ENCODE measurements around the gene SLC9A5. TPM values are rescaled to one million over a fixed set of nuclear protein-coding genes. Genes with fewer than 3 reads are reported as not detected.

SLC9A5 gene
- total and polyA plus RNA-seq, 2 donors (not counting 3 experiments of a cell fraction or from before 2014, with no cell fraction given): 2.7 to 2.8 TPM

GRCh38 chr16:67271446-67271845 lies 22.7 kb downstream of the SLC9A5 start:
- dilution Hi-C loops (cut with MboI; ENCODE audit: extremely low pct_ligation_motif_present, low sequenced_read_pairs): no loop called here
- Histone ChIP-seq H3K27me3 (ENCODE audit: control insufficient read depth in 2 of 2, insufficient read depth in 2 of 2, low read length in 2 of 2) (no peaks in the 10 kb centered on the region), H3K36me3 (ENCODE audit: control insufficient read depth in 2 of 2, extremely low read depth in 1 of 2, insufficient read depth in 2 of 2, low read length in 2 of 2) (peaks cover 0 to 2% of the 10 kb centered on the region in 2 experiments), H3K4me1 (ENCODE audit: control insufficient read depth, extremely low read depth, insufficient read depth, low read length) (peaks cover 23% of the 10 kb centered on the region), H3K4me3 (replicated peaks in 1 of 3; ENCODE audit: insufficient read depth in 1 of 3, low read depth in 1 of 3, low read length in 3 of 3) (no peak overlapping the region), H3K4me2 (ENCODE audit: insufficient read depth, low read length) (no peak overlapping the region), H2AFZ (ENCODE audit: low read depth, low read length) (no peak overlapping the region), H3K79me2 (ENCODE audit: control insufficient read depth, insufficient read depth, low read length) (peaks cover 4% of the 10 kb centered on the region), H3K9me3 (replicated peaks; ENCODE audit: control insufficient read depth, insufficient read depth, low read length) (no peaks in the 10 kb centered on the region), H3K9me1 (replicated peaks; ENCODE audit: control insufficient read depth, extremely low read depth, insufficient read depth, low read length) (no peaks in the 10 kb centered on the region), H4K20me1 (replicated peaks; ENCODE audit: control insufficient read depth, extremely low read depth, insufficient read depth, low read length) (no peaks in the 10 kb centered on the region), H3K27ac (ENCODE audit: insufficient read depth, low read depth, low read length) (no peak overlapping the region), H3K9ac (replicated peaks; ENCODE audit: extremely low read depth, insufficient read depth, low read length) (no peak overlapping the region)
- FAIRE-seq: no peak
- ChIA-PET CTCF (interaction anchor here (2.2 to 4.5 kb wide), 2 partner anchors 11 to 128 kb away, joined by 9 to 20 read pairs; no protein-coding TSS in a partner anchor), POLR2A (no interaction called here)
- TF ChIP-seq MYC (IDR thresholded peaks at IDR 0.05; ENCODE audit: low read depth, low read length): no peak
- TF ChIP-seq POLR2AphosphoS5 (IDR thresholded peaks at IDR 0.05; ENCODE audit: insufficient read depth, low read depth, low read length): no peak
- TF ChIP-seq GATA2 (IDR thresholded peaks at IDR 0.05; ENCODE audit: insufficient read depth, insufficient read length, low read depth, low read length): no peak
- no TSS peak for BruUV-seq (replicated peaks)
- intact Hi-C loops (cut with micrococcal nuclease): no loop called here
- DNase-seq (ENCODE audit: low read depth, low spot score): no peak

GRCh38 chr16:67275321-67275720 lies 26.5 kb downstream of the SLC9A5 start:
- Histone ChIP-seq H3K4me3 (replicated peaks in 1 of 3; ENCODE audit: insufficient read depth in 1 of 3, low read depth in 1 of 3, low read length in 3 of 3) (no peak overlapping the region), H3K27ac (ENCODE audit: insufficient read depth, low read depth, low read length) (no peak overlapping the region), H3K9me3 (replicated peaks; ENCODE audit: control insufficient read depth, insufficient read depth, low read length) (no peaks in the 10 kb centered on the region), H3K27me3 (ENCODE audit: control insufficient read depth in 2 of 2, insufficient read depth in 2 of 2, low read length in 2 of 2) (no peaks in the 10 kb centered on the region), H3K4me2 (ENCODE audit: insufficient read depth, low read length) (no peak overlapping the region), H3K9ac (replicated peaks; ENCODE audit: extremely low read depth, insufficient read depth, low read length) (no peak overlapping the region), H2AFZ (ENCODE audit: low read depth, low read length) (no peak overlapping the region), H3K4me1 (ENCODE audit: control insufficient read depth, extremely low read depth, insufficient read depth, low read length) (peaks cover 21% of the 10 kb centered on the region), H4K20me1 (replicated peaks; ENCODE audit: control insufficient read depth, extremely low read depth, insufficient read depth, low read length) (no peaks in the 10 kb centered on the region), H3K36me3 (ENCODE audit: control insufficient read depth in 2 of 2, extremely low read depth in 1 of 2, insufficient read depth in 2 of 2, low read length in 2 of 2) (peaks cover 0 to 3% of the 10 kb centered on the region in 2 experiments), H3K9me1 (replicated peaks; ENCODE audit: control insufficient read depth, extremely low read depth, insufficient read depth, low read length) (no peaks in the 10 kb centered on the region), H3K79me2 (ENCODE audit: control insufficient read depth, insufficient read depth, low read length) (peaks cover 9% of the 10 kb centered on the region)
- DNase-seq (ENCODE audit: low read depth, low spot score): no peak
- intact Hi-C loops (cut with micrococcal nuclease) (loop anchor here (5.0 kb wide), 2 partner anchors 72 to 192 kb away; no protein-coding TSS in a partner anchor), dilution Hi-C loops (cut with MboI; ENCODE audit: extremely low pct_ligation_motif_present, low sequenced_read_pairs) (no loop called here)
- CTCF ChIA-PET: no interaction called here
- no TSS peak for BruUV-seq (replicated peaks)
- POLR2A ChIA-PET: no interaction called here
- TF ChIP-seq POLR2A (IDR thresholded peaks at IDR 0.05; ENCODE audit: low read depth, low read length) (no peak), EZH2 (IDR thresholded peaks at IDR 0.05; ENCODE audit: borderline replicate concordance, low read depth, low read length, severe bottlenecking) (no peak), GATA2 (IDR thresholded peaks at IDR 0.05; ENCODE audit: insufficient read depth, insufficient read length, low read depth, low read length) (no peak), JUN (IDR thresholded peaks at IDR 0.05; ENCODE audit: borderline replicate concordance, insufficient read depth, insufficient read length, low read depth) (no peak), MAX (IDR thresholded peaks at IDR 0.05; ENCODE audit: insufficient read depth, insufficient read length) (no peak), MYC (IDR thresholded peaks at IDR 0.05; ENCODE audit: low read depth, low read length) (no peak), POLR2AphosphoS5 (IDR thresholded peaks at IDR 0.05; ENCODE audit: insufficient read depth, low read depth, low read length) (no peak), FOS (IDR thresholded peaks at IDR 0.05; ENCODE audit: borderline replicate concordance, insufficient read depth, low read length) (no peak)
- TF ChIP-seq, protein P1, sequence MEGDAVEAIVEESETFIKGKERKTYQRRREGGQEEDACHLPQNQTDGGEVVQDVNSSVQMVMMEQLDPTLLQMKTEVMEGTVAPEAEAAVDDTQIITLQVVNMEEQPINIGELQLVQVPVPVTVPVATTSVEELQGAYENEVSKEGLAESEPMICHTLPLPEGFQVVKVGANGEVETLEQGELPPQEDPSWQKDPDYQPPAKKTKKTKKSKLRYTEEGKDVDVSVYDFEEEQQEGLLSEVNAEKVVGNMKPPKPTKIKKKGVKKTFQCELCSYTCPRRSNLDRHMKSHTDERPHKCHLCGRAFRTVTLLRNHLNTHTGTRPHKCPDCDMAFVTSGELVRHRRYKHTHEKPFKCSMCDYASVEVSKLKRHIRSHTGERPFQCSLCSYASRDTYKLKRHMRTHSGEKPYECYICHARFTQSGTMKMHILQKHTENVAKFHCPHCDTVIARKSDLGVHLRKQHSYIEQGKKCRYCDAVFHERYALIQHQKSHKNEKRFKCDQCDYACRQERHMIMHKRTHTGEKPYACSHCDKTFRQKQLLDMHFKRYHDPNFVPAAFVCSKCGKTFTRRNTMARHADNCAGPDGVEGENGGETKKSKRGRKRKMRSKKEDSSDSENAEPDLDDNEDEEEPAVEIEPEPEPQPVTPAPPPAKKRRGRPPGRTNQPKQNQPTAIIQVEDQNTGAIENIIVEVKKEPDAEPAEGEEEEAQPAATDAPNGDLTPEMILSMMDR (IDR thresholded peaks at IDR 0.05; ENCODE audit: extremely low read depth in 1 of 2, insufficient read depth in 1 of 2, low read depth in 1 of 2, low read length in 2 of 2): no peak
- FAIRE-seq: no peak

Measured in endothelial cell of umbilical vein (primary cell).